Activated CD8-positive, alpha-beta memory T cell treated with anti-CD3 and anti-CD28 coated beads, Interleukin-2, amount 50 U/mL, for 24 hours (primary cell): ENCODE data around the gene ERFL.

ENCODE experiments used
- DNase-seq: peaks from one replicate; pipeline ENCODE4 v3.0.0-alpha.2; 2020; ENCODE audit errors: extremely low read depth

Gene ERFL

GRCh38 chr19:41928221-41928683 lies at the start of gene ERFL:
ERFL (minus strand) TSS chr19:41928449; CDS start chr19:41912919, 15,530 bp downstream.
- no peak for DNase-seq

- no peak for DNase-seq
Measured at GRCh38 chr19:41977916-41978315, 49.7 kb upstream of the ERFL start.

- no peak for DNase-seq
Measured at GRCh38 chr19:41974652-41975051, 46.4 kb upstream of the ERFL start.

- no peak for DNase-seq
Measured at GRCh38 chr19:41971363-41971762, 43.1 kb upstream of the ERFL start.

- no peak for DNase-seq
Measured at GRCh38 chr19:41969772-41970458, 41.7 kb upstream of the ERFL start.

- no peak for DNase-seq
Measured at GRCh38 chr19:41968751-41969595, 40.7 kb upstream of the ERFL start.

- no peak for DNase-seq
Measured at GRCh38 chr19:41967054-41967783, 39.0 kb upstream of the ERFL start.

GRCh38 chr19:41965106-41965505 lies 36.9 kb upstream of the ERFL start:
- no peak for DNase-seq

GRCh38 chr19:41960973-41961372 lies 32.7 kb upstream of the ERFL start:
- DNase-seq: no peak

- peak; percentile 66 for DNase-seq
Measured at GRCh38 chr19:41959056-41960053, 31.1 kb upstream of the ERFL start, which contains the start of gene RABAC1. RABAC1 (minus strand) TSS chr19:41959321; CDS start chr19:41959292, 29 bp downstream.

GRCh38 chr19:41958367-41959055 lies 30.3 kb upstream of the ERFL start:
- DNase-seq: peak; percentile 49

- DNase-seq: no peak
Measured at GRCh38 chr19:41957838-41958366, 29.7 kb upstream of the ERFL start.

- DNase-seq: no peak
Measured at GRCh38 chr19:41957161-41957837, 29.1 kb upstream of the ERFL start.

GRCh38 chr19:41956621-41957020 lies 28.4 kb upstream of the ERFL start:
- no peak for DNase-seq

GRCh38 chr19:41955521-41955920 lies 27.3 kb upstream of the ERFL start:
- DNase-seq: no peak

- peak; percentile 76 for DNase-seq
Measured at GRCh38 chr19:41951686-41952172, 23.5 kb upstream of the ERFL start.

- DNase-seq: no peak
Measured at GRCh38 chr19:41947091-41947490, 18.8 kb upstream of the ERFL start.

- DNase-seq: peak; percentile 85
Measured at GRCh38 chr19:41945135-41945766, 17.0 kb upstream of the ERFL start.

GRCh38 chr19:41944336-41944735 lies 16.1 kb upstream of the ERFL start:
- no peak for DNase-seq
